ENCODE measurements around the gene C1orf74.

GRCh38 chr1:209807509-209807908 is 23.1 kb upstream of the C1orf74 start:
- TF ChIP-seq E2F4 (CRISPR knock-in tag; IDR thresholded peaks at IDR 0.05; ENCODE audit: borderline replicate concordance, low read depth) (no peak), CTCF (IDR thresholded peaks at IDR 0.05) (no peak), ZNF423 (CRISPR knock-in tag; IDR thresholded peaks at IDR 0.05) (no peak), SP1 (CRISPR knock-in tag; conservative IDR thresholded peaks at IDR 0.05) (no peak), ZNF121 (CRISPR knock-in tag; IDR thresholded peaks at IDR 0.05) (no peak), HMGXB4 (CRISPR knock-in tag; IDR thresholded peaks at IDR 0.05) (no peak), ATF1 (CRISPR knock-in tag; IDR thresholded peaks at IDR 0.05) (no peak), USF2 (CRISPR knock-in tag; IDR thresholded peaks at IDR 0.05) (no peak)

All from WTC11 (cell line).